NCI-H2196 treated with DMSO at 0.1 percent for 48 hours (cell line): ENCODE measurements around the gene HIRA.
"Not testable (repeated sequence)": the region's sequence is repeated elsewhere in the genome, so short reads cannot be mapped to it uniquely, and the experiment has no call there.

Experiments
- DNase-seq: peaks from one replicate; lab custom pipeline; 2025; ENCODE audit not compliant: unreplicated experiment; lab: John Stamatoyannopoulos, UW

HIRA gene

GRCh38 chr22:19331474-19331873 lies 100.1 kb downstream of the HIRA start:
- no peak for DNase-seq

- DNase-seq = no peak
These were observed 100.6 kb downstream of the HIRA start for GRCh38 chr22:19330865-19331418.

- not testable (repeated sequence) for DNase-seq
These were observed 101.3 kb downstream of the HIRA start for GRCh38 chr22:19330205-19330604.

- no peak for DNase-seq
These were observed 102.1 kb downstream of the HIRA start for GRCh38 chr22:19329454-19329853.

GRCh38 chr22:19325296-19325948 lies 106.1 kb downstream of the HIRA start:
- DNase-seq = no peak

GRCh38 chr22:19323420-19323819 lies 108.1 kb downstream of the HIRA start:
- not testable (repeated sequence) for DNase-seq

GRCh38 chr22:19321757-19322156 lies 109.8 kb downstream of the HIRA start:
- no peak for DNase-seq

GRCh38 chr22:19320136-19320535 lies 111.4 kb downstream of the HIRA start:
- DNase-seq = not testable (repeated sequence)

GRCh38 chr22:19319281-19319680 lies 112.3 kb downstream of the HIRA start:
- DNase-seq = no peak

- DNase-seq = no peak
These were observed 113.7 kb downstream of the HIRA start for GRCh38 chr22:19317865-19318264.

- no peak for DNase-seq
These were observed 123.7 kb downstream of the HIRA start for GRCh38 chr22:19307872-19308271.

GRCh38 chr22:19306535-19306934 lies 125.0 kb downstream of the HIRA start:
- DNase-seq = not testable (repeated sequence)

GRCh38 chr22:19304547-19304946 lies 127.0 kb downstream of the HIRA start:
- no peak for DNase-seq

GRCh38 chr22:19303785-19304184 lies 127.7 kb downstream of the HIRA start:
- no peak for DNase-seq

GRCh38 chr22:19295733-19296132 lies 135.8 kb downstream of the HIRA start:
- no peak for DNase-seq

- no peak for DNase-seq
These were observed 138.9 kb downstream of the HIRA start for GRCh38 chr22:19292458-19293230.

GRCh38 chr22:19291580-19292457 lies 139.7 kb downstream of the HIRA start, which contains the start of gene CLTCL1:
CLTCL1 (minus strand) TSS chr22:19291719; CDS start chr22:19291641, 78 bp downstream.
- DNase-seq = peak; percentile 66

- no peak for DNase-seq
These were observed 140.3 kb downstream of the HIRA start for GRCh38 chr22:19291218-19291579.

- no peak for DNase-seq
These were observed 140.9 kb downstream of the HIRA start for GRCh38 chr22:19290400-19291217.

GRCh38 chr22:19289475-19290161 lies 141.9 kb downstream of the HIRA start:
- DNase-seq = no peak
